Neuronal stem cell (in vitro differentiated cells): ENCODE measurements around the gene IQGAP1.

ENCODE experiments used
- DNase-seq: peaks from one replicate; pipeline ENCODE4 v3.0.0-alpha.2; 2013; ENCODE audit warnings: low spot score
- H2AFZ ChIP-seq: one replicate; pipeline ENCODE4 v1.6.1; 2013; ENCODE audit warnings: mild to moderate bottlenecking, low read length, inconsistent platforms
- H2AK5ac ChIP-seq: 2 replicates; pipeline ENCODE4 v1.6.1; 2013; ENCODE audit warnings: low read depth, mild to moderate bottlenecking, inconsistent platforms, low read length, moderate library complexity, mixed read lengths
- H2BK120ac ChIP-seq: 2 replicates; pipeline ENCODE4 v1.6.1; 2013; ENCODE audit warnings: low read depth, mild to moderate bottlenecking, inconsistent platforms, low read length, moderate library complexity, mixed read lengths
- H2BK12ac ChIP-seq: one replicate; pipeline ENCODE4 v1.6.1; 2013; ENCODE audit warnings: low read length, inconsistent platforms
- H2BK15ac ChIP-seq: 2 replicates; pipeline ENCODE4 v1.6.1; 2013; ENCODE audit warnings: mild to moderate bottlenecking, low read length, inconsistent platforms, mixed read lengths
- H2BK5ac ChIP-seq: one replicate; pipeline ENCODE4 v1.6.1; 2013; ENCODE audit warnings: inconsistent platforms, mild to moderate bottlenecking, low read length, moderate library complexity
- H3K14ac ChIP-seq: one replicate; pipeline ENCODE4 v1.6.1; 2013; ENCODE audit warnings: low read length, inconsistent platforms
- H3K18ac ChIP-seq: 2 replicates; pipeline ENCODE4 v1.6.1; 2013; ENCODE audit warnings: low read length, inconsistent platforms
- H3K23ac ChIP-seq: 2 replicates; pipeline ENCODE4 v1.6.1; 2013; ENCODE audit warnings: low read depth, mild to moderate bottlenecking, mixed read lengths, low read length, inconsistent platforms; ENCODE audit not compliant: poor library complexity
- H3K27ac ChIP-seq: replicated peaks from 3 replicates; pipeline ENCODE4 v1.5.1; 2013; ENCODE audit warnings: low read length, inconsistent platforms
- H3K27me3 ChIP-seq, 3 experiments: 2 replicates each; pipeline ENCODE4 v1.6.1; 2013; ENCODE audit warnings: low read length in 3 of 3, mild to moderate bottlenecking in 2 of 3, inconsistent platforms in 1 of 3, low read depth in 1 of 3, mixed read lengths in 1 of 3, moderate library complexity in 1 of 3; ENCODE audit not compliant: control insufficient read depth in 3 of 3, insufficient read depth in 3 of 3
- H3K36me3 ChIP-seq, 2 donors: replicated peaks in 1 of 2; 2 replicates each; pipeline ENCODE4 v1.6.1; 2013; ENCODE audit warnings: low read length in 2 of 2; ENCODE audit not compliant: control insufficient read depth in 2 of 2, insufficient read depth in 2 of 2
- H3K4ac ChIP-seq: 2 replicates; pipeline ENCODE4 v1.6.1; 2013; ENCODE audit warnings: inconsistent platforms, mild to moderate bottlenecking, low read length, moderate library complexity
- H3K4me1 ChIP-seq, 2 donors: 1 replicate in 1 of 2; 2 replicates in 1 of 2; pipeline ENCODE4 v1.6.1; 2013; ENCODE audit warnings: low read length in 2 of 2, low read depth in 1 of 2; ENCODE audit not compliant: control insufficient read depth in 2 of 2, insufficient read depth in 1 of 2
- H3K4me2 ChIP-seq: one replicate; pipeline ENCODE4 v1.6.1; 2013; ENCODE audit warnings: mild to moderate bottlenecking, low read length, inconsistent platforms; ENCODE audit not compliant: insufficient read depth, poor library complexity, severe bottlenecking
- H3K4me3 ChIP-seq, 2 donors: 2 replicates each; pipeline ENCODE4 v1.5.1; 2013; ENCODE audit warnings: low read length in 2 of 2, mild to moderate bottlenecking in 2 of 2, inconsistent platforms in 1 of 2, moderate library complexity in 1 of 2
- H3K79me1 ChIP-seq: one replicate; pipeline ENCODE4 v1.6.1; 2013; ENCODE audit warnings: low read depth, mild to moderate bottlenecking, inconsistent platforms, low read length, moderate library complexity
- H3K9ac ChIP-seq: one replicate; pipeline ENCODE4 v1.6.1; 2013; ENCODE audit warnings: mild to moderate bottlenecking, low read depth, low read length, inconsistent platforms; ENCODE audit not compliant: poor library complexity
- H3K9me3 ChIP-seq, 2 donors: replicated peaks in 1 of 2; 2 replicates each; pipeline versions ENCODE3 to v1.6.1; 2013; ENCODE audit warnings: low read length in 2 of 2, mild to moderate bottlenecking in 2 of 2, inconsistent platforms in 1 of 2, low read depth in 1 of 2, mixed read lengths in 1 of 2, moderate library complexity in 1 of 2; ENCODE audit not compliant: control insufficient read depth in 2 of 2, insufficient read depth in 1 of 2
- H4K8ac ChIP-seq: one replicate; pipeline ENCODE4 v1.6.1; 2013; ENCODE audit warnings: low read depth, mild to moderate bottlenecking, inconsistent platforms, low read length, moderate library complexity
- H4K91ac ChIP-seq: one replicate; pipeline ENCODE4 v1.6.1; 2013; ENCODE audit warnings: low read length, low read depth, mild to moderate bottlenecking, inconsistent platforms; ENCODE audit not compliant: poor library complexity
- WGBS, 2 donors: extraction: QIAGEN DNeasy Blood & Tissue Kit; methylation state at CpG; one replicate each; pipeline ENCODE4 v1.1.7; 2013; ENCODE audit warnings: missing lambda C conversion rate in 2 of 2, mixed read lengths in 1 of 2; ENCODE audit not compliant: insufficient read length in 2 of 2, insufficient replicate concordance in 1 of 2; ENCODE audit errors: extremely low coverage in 2 of 2; 5-methylcytosine and 5-hydroxymethylcytosine counted together

IQGAP1 gene

GRCh38 chr15:90535254-90535653, 147.2 kb downstream of the IQGAP1 start:
- no peak overlapping the region for H2BK120ac ChIP-seq
- H3K4me1 ChIP-seq: peaks cover 0 to 1% of the 10 kb centered on the region in 2 donors
- H2BK12ac ChIP-seq: no peak overlapping the region
- H3K79me1 ChIP-seq: no peaks in the 10 kb centered on the region
- H2AFZ ChIP-seq: no peak overlapping the region
- H3K4me3 ChIP-seq: no peak overlapping the region
- H3K23ac ChIP-seq: no peak overlapping the region
- no peak overlapping the region for H3K9ac ChIP-seq
- no peak overlapping the region for H3K14ac ChIP-seq
- WGBS, 2 donors: 100% methylated on average over 2 of the region's 5 CpGs; no CpG with 5 or more reads in 1 of the 2 donors
- H3K27ac ChIP-seq: no peak overlapping the region
- no peak overlapping the region for H2BK15ac ChIP-seq
- no peak overlapping the region for H2AK5ac ChIP-seq
- no peak overlapping the region for H3K18ac ChIP-seq
- peaks cover 0 to 14% (median 5%) of the 10 kb centered on the region in 3 experiments for H3K27me3 ChIP-seq
- peaks cover 0 to 6% of the 10 kb centered on the region in 2 donors for H3K36me3 ChIP-seq
- H3K4me2 ChIP-seq: no peak overlapping the region
- no peak overlapping the region for H4K91ac ChIP-seq
- no peak overlapping the region for H4K8ac ChIP-seq
- no peak overlapping the region for H2BK5ac ChIP-seq
- DNase-seq: no peak
- H3K4ac ChIP-seq: no peak overlapping the region
- H3K9me3 ChIP-seq: no peaks in the 10 kb centered on the region

GRCh38 chr15:90539789-90540188, 151.7 kb downstream of the IQGAP1 start:
- no peak overlapping the region for H3K4me3 ChIP-seq
- no CpG with 5 or more reads among the region's 10 CpGs for WGBS, 2 donors
- no peak overlapping the region for H3K18ac ChIP-seq
- H3K4ac ChIP-seq: no peak overlapping the region
- no peak overlapping the region for H3K14ac ChIP-seq
- DNase-seq: no peak
- no peak overlapping the region for H2BK120ac ChIP-seq
- no peak overlapping the region for H2BK15ac ChIP-seq
- no peaks in the 10 kb centered on the region for H3K9me3 ChIP-seq
- no peaks in the 10 kb centered on the region for H3K27me3 ChIP-seq
- no peak overlapping the region for H2BK5ac ChIP-seq
- H3K27ac ChIP-seq: no peak overlapping the region
- H3K79me1 ChIP-seq: no peaks in the 10 kb centered on the region
- no peak overlapping the region for H2BK12ac ChIP-seq
- no peak overlapping the region for H4K91ac ChIP-seq
- H3K9ac ChIP-seq: no peak overlapping the region
- no peak overlapping the region for H2AFZ ChIP-seq
- H3K4me2 ChIP-seq: no peak overlapping the region
- no peak overlapping the region for H2AK5ac ChIP-seq
- no peak overlapping the region for H4K8ac ChIP-seq
- no peak overlapping the region for H3K23ac ChIP-seq
- peaks cover 0 to 37% of the 10 kb centered on the region in 2 donors for H3K36me3 ChIP-seq
- peaks cover 0 to 1% of the 10 kb centered on the region in 2 donors for H3K4me1 ChIP-seq

- H3K36me3 ChIP-seq: peaks cover 0 to 37% of the 10 kb centered on the region in 2 donors
- H3K4me1 ChIP-seq: peaks cover 0 to 1% of the 10 kb centered on the region in 2 donors
- H3K14ac ChIP-seq: no peak overlapping the region
- H3K4me2 ChIP-seq: no peak overlapping the region
- no peak overlapping the region for H2BK5ac ChIP-seq
- no peak overlapping the region for H2BK15ac ChIP-seq
- H2BK120ac ChIP-seq: no peak overlapping the region
- no peaks in the 10 kb centered on the region for H3K79me1 ChIP-seq
- no peak overlapping the region for H3K4ac ChIP-seq
- no peak overlapping the region for H3K27ac ChIP-seq
- H4K91ac ChIP-seq: no peak overlapping the region
- no peak overlapping the region for H3K9ac ChIP-seq
- H3K9me3 ChIP-seq: no peaks in the 10 kb centered on the region
- H3K27me3 ChIP-seq: no peaks in the 10 kb centered on the region
- no peak overlapping the region for H4K8ac ChIP-seq
- WGBS, 2 donors: no CpG with 5 or more reads among the region's 3 CpGs
- no peak overlapping the region for H3K4me3 ChIP-seq
- H2BK12ac ChIP-seq: no peak overlapping the region
- H3K18ac ChIP-seq: no peak overlapping the region
- no peak for DNase-seq
- no peak overlapping the region for H3K23ac ChIP-seq
- H2AK5ac ChIP-seq: no peak overlapping the region
- H2AFZ ChIP-seq: no peak overlapping the region
Observed at GRCh38 chr15:90540768-90541167, 152.7 kb downstream of the IQGAP1 start.

GRCh38 chr15:90545095-90545494, 157.1 kb downstream of the IQGAP1 start:
- H3K27me3 ChIP-seq: no peaks in the 10 kb centered on the region
- peaks cover 0 to 34% of the 10 kb centered on the region in 2 donors for H3K36me3 ChIP-seq
- no peak overlapping the region for H2AFZ ChIP-seq
- H2BK12ac ChIP-seq: no peak overlapping the region
- no peaks in the 10 kb centered on the region for H3K9me3 ChIP-seq
- no peak overlapping the region for H4K8ac ChIP-seq
- H3K79me1 ChIP-seq: no peaks in the 10 kb centered on the region
- no peak overlapping the region for H3K4me2 ChIP-seq
- no peak overlapping the region for H4K91ac ChIP-seq
- no CpG with 5 or more reads among the region's 7 CpGs for WGBS, 2 donors
- H3K4me3 ChIP-seq: no peak overlapping the region
- no peak overlapping the region for H3K27ac ChIP-seq
- no peak overlapping the region for H2BK5ac ChIP-seq
- peaks cover 0 to 2% of the 10 kb centered on the region in 2 donors for H3K4me1 ChIP-seq
- no peak overlapping the region for H3K23ac ChIP-seq
- no peak overlapping the region for H2BK120ac ChIP-seq
- no peak overlapping the region for H2BK15ac ChIP-seq
- no peak overlapping the region for H3K18ac ChIP-seq
- no peak overlapping the region for H3K14ac ChIP-seq
- H2AK5ac ChIP-seq: no peak overlapping the region
- DNase-seq: no peak
- no peak overlapping the region for H3K4ac ChIP-seq
- H3K9ac ChIP-seq: no peak overlapping the region
